HepG2 (cell line): Measurements from ENCODE around the gene CSN3. TPM values are rescaled to one million over a fixed set of nuclear protein-coding genes. Genes with fewer than 3 reads are reported as not detected.

ENCODE experiments used
- ATAC-seq: fragments of 200-7000 bp; cut with Tn5 transposase; 3 replicates; pipeline ENCODE4 v1.9.1; 2020; ENCODE audit warnings: mild to moderate bottlenecking, moderate library complexity
- BruUV-seq: library from RNA; stranded (reverse); fragments of 400-500 nt; replicated peaks from 2 replicates; lab custom pipeline; 2021; lab: Mats Ljungman, UMichigan
- CTCF ChIA-PET: fragments of 300-600 bp; formaldehyde crosslinking; extraction: SDS; loops from one replicate; lab custom pipeline; 2021; ENCODE audit warnings: low total read pairs, inconsistent platforms, low intra/inter-chr PET ratio; lab: Yijun Ruan, JAX
- POLR2A ChIA-PET: fragments of 350-600 bp; sonication (Branson Sonifier 250); formaldehyde crosslinking; loops from one replicate; lab custom pipeline; 2020; ENCODE audit warnings: antibody characterized with exemption, inconsistent platforms; lab: Yijun Ruan, JAX
- DNase-seq: peaks from one replicate; pipeline ENCODE4 v3.0.0-alpha.2; 2015; ENCODE audit warnings: low spot score
- FAIRE-seq: peaks from 3 replicates; lab custom pipeline; 2011; peaks lifted over from hg19 to GRCh38; lab: Jason Lieb, UNC
- H2AFZ ChIP-seq: one replicate; pipeline ENCODE4 v1.6.1; 2011; ENCODE audit warnings: low read length, inconsistent platforms
- H3K27ac ChIP-seq: fragments of 300-600 bp; 3 replicates; pipeline ENCODE4 v1.8.0; 2011; ENCODE audit warnings: mixed run types, mild to moderate bottlenecking, mixed read lengths, low read length, inconsistent platforms; ENCODE audit not compliant: insufficient read depth; ENCODE audit errors: extremely low read length
- H3K27me3 ChIP-seq, 2 experiments: fragments of 200-600 bp in 1 of 2; 2 replicates in 1 of 2; 3 replicates in 1 of 2; pipeline versions ENCODE4 v1.6.0 to v1.8.0; 2011; ENCODE audit warnings: low read length in 2 of 2, mild to moderate bottlenecking in 2 of 2, moderate library complexity in 2 of 2, inconsistent platforms in 1 of 2; ENCODE audit not compliant: insufficient read depth in 2 of 2, control insufficient read depth in 1 of 2
- H3K36me3 ChIP-seq, 2 experiments: fragments of 200-600 bp in 1 of 2; replicated peaks in 1 of 2; 2 replicates in 1 of 2; 3 replicates in 1 of 2; pipeline versions ENCODE4 v1.5.1 to v1.8.0; 2011; ENCODE audit warnings: low read length in 2 of 2, inconsistent platforms in 1 of 2; ENCODE audit not compliant: insufficient read depth in 2 of 2, control insufficient read depth in 1 of 2
- H3K4me1 ChIP-seq: 2 replicates; pipeline ENCODE4 v1.5.1; 2012; ENCODE audit warnings: low read length, inconsistent platforms; ENCODE audit not compliant: insufficient read depth
- H3K4me2 ChIP-seq: 2 replicates; pipeline ENCODE4 v1.6.0; 2011; ENCODE audit warnings: low read depth, low read length, inconsistent platforms
- H3K4me3 ChIP-seq, 3 experiments: fragments of 200-600 bp in 1 of 3; sonication (generic), shearing (Covaris generic) in 1 of 3; replicated peaks in 1 of 3; 2 replicates each; pipeline ENCODE4 v1.5.1; 2011 to 2016; ENCODE audit warnings: low read length in 3 of 3, inconsistent platforms in 2 of 3, low read depth in 2 of 3, mild to moderate bottlenecking in 2 of 3, control low read depth in 1 of 3, mixed read lengths in 1 of 3; ENCODE audit not compliant: insufficient read depth in 1 of 3
- H3K79me2 ChIP-seq: one replicate; pipeline ENCODE4 v1.6.1; 2011; ENCODE audit warnings: low read length, inconsistent platforms; ENCODE audit not compliant: insufficient read depth
- H3K9ac ChIP-seq: 2 replicates; pipeline ENCODE4 v1.6.0; 2011; ENCODE audit warnings: mild to moderate bottlenecking, low read depth, low read length, inconsistent platforms; ENCODE audit not compliant: insufficient read depth
- H3K9me3 ChIP-seq: 2 replicates; pipeline ENCODE4 v1.5.1; 2012; ENCODE audit warnings: mild to moderate bottlenecking, low read length
- H4K20me1 ChIP-seq: 2 replicates; pipeline ENCODE4 v1.6.0; 2011; ENCODE audit warnings: inconsistent platforms, mild to moderate bottlenecking, low read length, moderate library complexity; ENCODE audit not compliant: insufficient read depth
- BRCA1 ChIP-seq: sonication (generic); formaldehyde crosslinking; IDR thresholded peaks from 2 replicates; pipeline ENCODE4 v1.4.0; 2020; ENCODE audit warnings: missing genetic modification reagents
- DNMT1 ChIP-seq: sonication (generic); formaldehyde crosslinking; IDR thresholded peaks from 2 replicates; pipeline ENCODE4 v1.5.1; 2020; ENCODE audit warnings: mild to moderate bottlenecking, missing genetic modification reagents
- JARID2 ChIP-seq: sonication (generic); formaldehyde crosslinking; IDR thresholded peaks from 2 replicates; pipeline ENCODE4 v1.8.1; 2023; ENCODE audit warnings: missing genetic modification reagents, inconsistent platforms; ENCODE audit not compliant: insufficient replicate concordance
- KDM3A ChIP-seq: IDR thresholded peaks from 2 replicates; pipeline ENCODE4 v1.6.1; 2018; ENCODE audit warnings: low read depth, missing compliant biosample characterization
- MYNN ChIP-seq: sonication (generic); formaldehyde crosslinking; IDR thresholded peaks from 2 replicates; pipeline ENCODE4 v1.4.0; 2020; ENCODE audit warnings: mild to moderate bottlenecking, low read depth, missing genetic modification reagents
- NR2F2 ChIP-seq: IDR thresholded peaks from 2 replicates; pipeline ENCODE4 v1.6.1; 2012; ENCODE audit warnings: low read depth, inconsistent platforms, borderline replicate concordance
- RARA ChIP-seq: IDR thresholded peaks from 2 replicates; pipeline ENCODE4 v1.6.1; 2016; ENCODE audit warnings: missing genetic modification reagents, missing compliant biosample characterization
- RXRB ChIP-seq: IDR thresholded peaks from 2 replicates; pipeline ENCODE4 v1.6.1; 2016; ENCODE audit warnings: borderline replicate concordance, missing genetic modification reagents, missing compliant biosample characterization
- SETDB1 ChIP-seq: sonication (generic); formaldehyde crosslinking; IDR thresholded peaks from 2 replicates; pipeline ENCODE4 v1.5.1; 2020; ENCODE audit warnings: missing genetic modification reagents, mild to moderate bottlenecking, borderline replicate concordance
- ZNF256 ChIP-seq: sonication (generic); formaldehyde crosslinking; conservative IDR thresholded peaks from 2 replicates; pipeline ENCODE4 v1.4.0; 2020; ENCODE audit warnings: missing genetic modification reagents
- ZNF558 ChIP-seq: sonication (generic); formaldehyde crosslinking; IDR thresholded peaks from 2 replicates; pipeline ENCODE4 v1.9.0; 2022; ENCODE audit warnings: mild to moderate bottlenecking, missing genetic modification reagents, borderline replicate concordance
- ZNF674 ChIP-seq: sonication (generic); formaldehyde crosslinking; IDR thresholded peaks from 2 replicates; pipeline ENCODE4 v1.5.0; 2020; ENCODE audit warnings: low read depth, mild to moderate bottlenecking, missing genetic modification reagents
- ZNF687 ChIP-seq: sonication (generic); formaldehyde crosslinking; IDR thresholded peaks from 2 replicates; pipeline ENCODE4 v1.5.1; 2020; ENCODE audit warnings: mild to moderate bottlenecking, missing genetic modification reagents, moderate library complexity
- ZNF691 ChIP-seq: sonication (generic); formaldehyde crosslinking; IDR thresholded peaks from 2 replicates; pipeline ENCODE4 v1.4.0; 2020; ENCODE audit warnings: missing genetic modification reagents, low read depth, mild to moderate bottlenecking, borderline replicate concordance
- ZNF747 ChIP-seq: sonication (generic); formaldehyde crosslinking; IDR thresholded peaks from 2 replicates; pipeline ENCODE4 v1.8.1; 2023; ENCODE audit warnings: missing genetic modification reagents, mild to moderate bottlenecking, borderline replicate concordance
- WGBS: methylation state at CpG from one replicate; pipeline ENCODE4 v1.1.6; 2017; ENCODE audit warnings: low lambda C conversion rate; 5-methylcytosine and 5-hydroxymethylcytosine counted together
- in situ Hi-C: cut with HindIII; loops from 2 replicates; pipeline ENCODE4 v1.10.0; 2017; ENCODE audit warnings: low pct_unique_long_range_greater_than_20kb; ENCODE audit not compliant: extremely low pct_ligation_motif_present
- intact Hi-C: fragments of 100-400 bp; cut with micrococcal nuclease; formaldehyde crosslinking; loops from one replicate; pipeline ENCODE4 v1.10.0; 2022; ENCODE audit not compliant: unreplicated experiment
- polyA plus RNA-seq, 8 experiments: library from polyadenylated mRNA; depleted of rRNA in 3 of 8; stranded (reverse) in 7 of 8; unstranded in 1 of 8; fragments of >200 nt; fragmentation: Illumina TruSeq in 4 of 8; extraction: Trizol in 4 of 8; gene quantifications; 2 replicates each; pipeline versions ENCODE4 v1.2.1 to v1.2.3, GENCODE V29; 2011 to 2016; ENCODE audit warnings: low read depth in 4 of 8, missing spikeins in 1 of 8, mixed read lengths in 1 of 8; ENCODE audit not compliant: insufficient read depth in 1 of 8
- total RNA-seq, 5 experiments: library from RNA; depleted of rRNA; stranded (reverse); fragments of >200 nt; fragmentation: Illumina TruSeq; extraction: Trizol; gene quantifications; 2 replicates each; pipeline ENCODE4 v1.2.3, GENCODE V29; 2016; ENCODE audit warnings: low read depth in 1 of 5
- TF ChIP-seq, protein P1 (sequence below): sonication (generic); formaldehyde crosslinking; IDR thresholded peaks from 2 replicates; pipeline ENCODE4 v1.4.0; 2020; ENCODE audit warnings: low read depth, missing genetic modification reagents

Gene CSN3
- total and polyA plus RNA-seq, 2 of the 13 experiments (the other 11 are each of a cell fraction or from before 2014, with no cell fraction given) = not detected

- TF ChIP-seq RXRB (CRISPR knock-in tag) (no peak), MYNN (CRISPR knock-in tag) (no peak), ZNF691 (CRISPR knock-in tag) (no peak), KDM3A (CRISPR knock-in tag) (no peak), ZNF558 (CRISPR knock-in tag) (no peak), DNMT1 (CRISPR knock-in tag) (no peak), NR2F2 (no peak)
Observed at GRCh38 chr4:70277121-70277520, 34.7 kb downstream of the CSN3 start (continued).

DNA sequence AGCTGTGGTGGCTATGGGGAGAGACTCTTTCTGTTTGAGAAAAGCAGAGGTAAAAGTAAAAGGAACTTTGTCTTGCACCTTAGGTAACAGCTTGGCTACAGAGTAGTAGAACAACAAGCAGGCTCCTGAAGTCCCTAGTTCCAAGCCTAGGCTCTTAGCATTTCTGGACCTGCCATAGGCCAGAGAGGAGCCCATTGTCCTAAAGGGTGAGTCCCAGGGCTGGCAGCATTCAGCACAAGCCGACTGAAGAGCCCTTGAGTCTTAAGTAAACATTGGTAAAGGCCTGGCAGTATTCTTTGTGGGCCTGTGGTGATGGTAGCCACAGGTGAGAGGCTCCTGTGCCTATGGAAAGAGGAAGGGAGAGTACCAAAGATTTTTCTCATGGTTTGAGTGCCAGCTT, 38.2 kb downstream of the CSN3 start:
- no peak for FAIRE-seq
- Histone ChIP-seq H3K9me3 (no peaks in the 10 kb centered on the region), H4K20me1 (no peaks in the 10 kb centered on the region), H3K36me3 (no peaks in the 10 kb centered on the region), H3K4me3 (no peak overlapping the region), H3K27me3 (0 out of 5 replicates have a peak, but pooled peaks cover 0 to under 1% of the 10 kb centered on the region in 2 experiments), H3K27ac (no peak overlapping the region), H3K9ac (no peak overlapping the region), H2AFZ (no peak overlapping the region), H3K4me2 (no peak overlapping the region), H3K79me2 (no peaks in the 10 kb centered on the region), H3K4me1 (no peaks in the 10 kb centered on the region)
- no peak for DNase-seq
- in situ Hi-C loops = no loop called here
- ATAC-seq = no peak
- intact Hi-C loops = no loop called here
- CTCF ChIA-PET = no interaction called here
- WGBS = 0% methylated on average over 1 of the region's 1 CpG
- BruUV-seq = no TSS peak
- POLR2A ChIA-PET = no interaction called here
- TF ChIP-seq BRCA1 (CRISPR knock-in tag) (no peak), JARID2 (CRISPR knock-in tag) (no peak), ZNF256 (CRISPR knock-in tag) (no peak), SETDB1 (no peak), ZNF687 (CRISPR knock-in tag) (no peak), ZNF747 (CRISPR knock-in tag) (no peak), ZNF674 (CRISPR knock-in tag) (no peak), RARA (CRISPR knock-in tag) (no peak)
- TF ChIP-seq, protein P1, sequence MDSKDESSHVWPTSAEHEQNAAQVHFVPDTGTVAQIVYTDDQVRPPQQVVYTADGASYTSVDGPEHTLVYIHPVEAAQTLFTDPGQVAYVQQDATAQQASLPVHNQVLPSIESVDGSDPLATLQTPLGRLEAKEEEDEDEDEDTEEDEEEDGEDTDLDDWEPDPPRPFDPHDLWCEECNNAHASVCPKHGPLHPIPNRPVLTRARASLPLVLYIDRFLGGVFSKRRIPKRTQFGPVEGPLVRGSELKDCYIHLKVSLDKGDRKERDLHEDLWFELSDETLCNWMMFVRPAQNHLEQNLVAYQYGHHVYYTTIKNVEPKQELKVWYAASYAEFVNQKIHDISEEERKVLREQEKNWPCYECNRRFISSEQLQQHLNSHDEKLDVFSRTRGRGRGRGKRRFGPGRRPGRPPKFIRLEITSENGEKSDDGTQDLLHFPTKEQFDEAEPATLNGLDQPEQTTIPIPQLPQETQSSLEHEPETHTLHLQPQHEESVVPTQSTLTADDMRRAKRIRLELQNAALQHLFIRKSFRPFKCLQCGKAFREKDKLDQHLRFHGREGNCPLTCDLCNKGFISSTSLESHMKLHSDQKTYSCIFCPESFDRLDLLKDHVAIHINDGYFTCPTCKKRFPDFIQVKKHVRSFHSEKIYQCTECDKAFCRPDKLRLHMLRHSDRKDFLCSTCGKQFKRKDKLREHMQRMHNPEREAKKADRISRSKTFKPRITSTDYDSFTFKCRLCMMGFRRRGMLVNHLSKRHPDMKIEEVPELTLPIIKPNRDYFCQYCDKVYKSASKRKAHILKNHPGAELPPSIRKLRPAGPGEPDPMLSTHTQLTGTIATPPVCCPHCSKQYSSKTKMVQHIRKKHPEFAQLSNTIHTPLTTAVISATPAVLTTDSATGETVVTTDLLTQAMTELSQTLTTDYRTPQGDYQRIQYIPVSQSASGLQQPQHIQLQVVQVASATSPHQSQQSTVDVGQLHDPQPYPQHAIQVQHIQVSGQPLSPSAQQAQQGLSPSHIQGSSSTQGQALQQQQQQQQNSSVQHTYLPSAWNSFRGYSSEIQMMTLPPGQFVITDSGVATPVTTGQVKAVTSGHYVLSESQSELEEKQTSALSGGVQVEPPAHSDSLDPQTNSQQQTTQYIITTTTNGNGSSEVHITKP = no peak
